ENCODE results near the gene ICAM3.

The ICAM3 gene

DNA sequence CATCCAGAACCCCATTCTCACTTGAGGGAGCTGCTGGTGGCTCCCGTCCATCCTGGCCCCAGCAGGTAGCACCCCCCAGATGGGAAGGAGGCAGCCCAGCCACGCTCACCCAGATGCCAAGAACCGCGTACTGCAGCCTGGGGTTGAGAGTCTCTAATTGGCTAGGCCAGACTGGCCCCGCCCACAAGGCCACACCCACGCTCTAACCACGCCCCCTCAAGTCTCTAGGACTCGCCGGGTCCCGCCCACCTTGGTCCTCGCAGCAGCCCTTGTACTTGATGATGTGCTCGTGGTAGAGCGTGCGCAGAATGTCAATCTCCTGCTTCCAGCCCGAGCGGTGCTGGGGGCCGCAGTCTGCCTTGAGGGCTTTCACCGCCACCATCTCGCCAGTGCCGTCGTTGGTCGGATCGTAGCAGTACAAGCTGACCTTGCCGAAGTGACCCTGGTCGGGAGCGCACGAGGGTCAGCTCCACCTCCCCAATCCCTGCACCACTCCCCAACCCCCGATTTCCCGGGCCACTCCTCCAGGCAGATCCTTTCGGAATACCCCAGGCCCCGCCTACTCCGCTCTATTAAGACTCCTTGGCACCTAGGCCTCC lies 14.5 kb upstream of the ICAM3 start:
- TF ChIP-seq TAF1 (IDR thresholded peaks at IDR 0.05; ENCODE audit: borderline replicate concordance, insufficient read depth, low read length): no peak
- TF ChIP-seq, protein P1, sequence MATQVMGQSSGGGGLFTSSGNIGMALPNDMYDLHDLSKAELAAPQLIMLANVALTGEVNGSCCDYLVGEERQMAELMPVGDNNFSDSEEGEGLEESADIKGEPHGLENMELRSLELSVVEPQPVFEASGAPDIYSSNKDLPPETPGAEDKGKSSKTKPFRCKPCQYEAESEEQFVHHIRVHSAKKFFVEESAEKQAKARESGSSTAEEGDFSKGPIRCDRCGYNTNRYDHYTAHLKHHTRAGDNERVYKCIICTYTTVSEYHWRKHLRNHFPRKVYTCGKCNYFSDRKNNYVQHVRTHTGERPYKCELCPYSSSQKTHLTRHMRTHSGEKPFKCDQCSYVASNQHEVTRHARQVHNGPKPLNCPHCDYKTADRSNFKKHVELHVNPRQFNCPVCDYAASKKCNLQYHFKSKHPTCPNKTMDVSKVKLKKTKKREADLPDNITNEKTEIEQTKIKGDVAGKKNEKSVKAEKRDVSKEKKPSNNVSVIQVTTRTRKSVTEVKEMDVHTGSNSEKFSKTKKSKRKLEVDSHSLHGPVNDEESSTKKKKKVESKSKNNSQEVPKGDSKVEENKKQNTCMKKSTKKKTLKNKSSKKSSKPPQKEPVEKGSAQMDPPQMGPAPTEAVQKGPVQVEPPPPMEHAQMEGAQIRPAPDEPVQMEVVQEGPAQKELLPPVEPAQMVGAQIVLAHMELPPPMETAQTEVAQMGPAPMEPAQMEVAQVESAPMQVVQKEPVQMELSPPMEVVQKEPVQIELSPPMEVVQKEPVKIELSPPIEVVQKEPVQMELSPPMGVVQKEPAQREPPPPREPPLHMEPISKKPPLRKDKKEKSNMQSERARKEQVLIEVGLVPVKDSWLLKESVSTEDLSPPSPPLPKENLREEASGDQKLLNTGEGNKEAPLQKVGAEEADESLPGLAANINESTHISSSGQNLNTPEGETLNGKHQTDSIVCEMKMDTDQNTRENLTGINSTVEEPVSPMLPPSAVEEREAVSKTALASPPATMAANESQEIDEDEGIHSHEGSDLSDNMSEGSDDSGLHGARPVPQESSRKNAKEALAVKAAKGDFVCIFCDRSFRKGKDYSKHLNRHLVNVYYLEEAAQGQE (IDR thresholded peaks at IDR 0.05; ENCODE audit: insufficient read depth in 1 of 2, low read depth in 2 of 2, low read length in 2 of 2): no peak
- no peak for TF ChIP-seq FOXP2 (optimal IDR thresholded peaks at IDR 0.05; ENCODE audit: borderline replicate concordance, extremely low read depth, extremely low read length, insufficient read depth)
- TF ChIP-seq SIN3A (IDR thresholded peaks at IDR 0.05; ENCODE audit: borderline replicate concordance, insufficient read depth, low read length): no peak
- TF ChIP-seq POLR2AphosphoS5 (IDR thresholded peaks at IDR 0.05; ENCODE audit: low read depth, low read length): no peak

DNA sequence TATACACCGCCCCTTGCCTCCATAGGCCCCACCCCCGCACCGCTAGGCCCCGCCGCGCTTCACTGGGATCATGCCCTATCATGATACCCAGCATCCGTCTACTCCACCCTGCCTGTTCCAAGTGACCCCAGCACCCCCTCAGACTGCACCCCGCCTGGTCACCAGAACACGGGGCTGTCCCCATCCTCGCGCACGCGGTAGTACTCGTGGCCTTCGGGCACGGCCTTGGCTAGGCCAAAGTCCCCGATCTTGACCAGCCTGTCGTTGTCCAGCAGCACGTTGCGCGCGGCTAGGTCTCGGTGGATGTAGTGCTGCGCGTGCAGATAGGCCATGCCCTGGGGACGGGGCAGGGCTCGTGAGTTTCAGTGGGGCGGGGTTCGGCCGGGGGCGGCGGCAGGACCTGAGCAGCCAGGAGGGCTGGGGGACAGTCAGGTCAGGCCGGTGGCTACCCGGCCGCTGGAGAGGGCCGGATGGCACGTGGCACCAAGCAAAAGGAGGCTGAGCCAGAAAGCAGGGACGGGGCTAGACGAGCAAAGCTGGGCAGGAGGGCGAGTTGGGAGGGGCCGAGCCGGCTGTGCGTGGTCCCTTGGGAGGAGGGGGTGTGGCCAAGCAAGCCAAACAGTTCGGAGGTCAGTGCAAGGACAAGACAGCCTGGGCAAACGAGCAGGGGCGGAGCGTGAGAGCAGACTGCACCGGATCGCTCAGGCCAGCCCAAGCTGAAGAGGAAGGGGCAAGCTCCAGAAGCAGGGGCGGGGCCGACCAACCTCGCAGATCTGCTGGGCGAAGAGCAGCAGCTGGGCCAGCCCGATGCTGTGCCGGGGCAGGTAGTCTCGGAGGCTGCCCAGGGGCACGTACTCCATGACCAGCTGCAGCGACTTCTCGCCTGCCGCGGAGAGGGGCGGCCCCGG lies 13.6 kb upstream of the ICAM3 start:
- TF ChIP-seq POLR2AphosphoS5 (IDR thresholded peaks at IDR 0.05; ENCODE audit: low read depth, low read length): no peak
- no peak for TF ChIP-seq SIN3A (IDR thresholded peaks at IDR 0.05; ENCODE audit: borderline replicate concordance, insufficient read depth, low read length)
- no peak for TF ChIP-seq FOXP2 (optimal IDR thresholded peaks at IDR 0.05; ENCODE audit: borderline replicate concordance, extremely low read depth, extremely low read length, insufficient read depth)
- TF ChIP-seq TAF1 (IDR thresholded peaks at IDR 0.05; ENCODE audit: borderline replicate concordance, insufficient read depth, low read length): no peak
- TF ChIP-seq, protein P1 (IDR thresholded peaks at IDR 0.05; ENCODE audit: insufficient read depth in 1 of 2, low read depth in 2 of 2, low read length in 2 of 2): no peak

DNA sequence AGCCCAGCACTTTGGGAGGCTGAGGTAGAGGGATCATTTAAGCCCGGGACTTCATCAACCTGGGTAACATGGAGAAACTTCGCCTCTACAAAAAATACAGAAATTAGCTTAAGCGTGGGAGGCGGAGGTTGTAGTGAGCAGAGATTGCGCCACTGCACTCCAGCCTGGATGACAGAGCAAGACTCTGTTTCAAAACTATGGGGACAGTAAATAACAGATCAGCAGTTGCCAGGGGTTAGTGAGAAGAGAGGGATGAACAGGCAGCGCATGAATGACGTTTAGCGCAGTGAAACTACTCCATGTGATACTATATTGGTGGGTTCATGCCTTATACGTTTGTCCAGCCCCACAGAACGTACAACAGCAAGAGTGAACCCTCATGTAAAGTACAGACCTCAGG lies 7.1 kb upstream of the ICAM3 start:
- TF ChIP-seq, protein P1 (IDR thresholded peaks at IDR 0.05; ENCODE audit: insufficient read depth in 1 of 2, low read depth in 2 of 2, low read length in 2 of 2): no peak
- peak; percentile 15 for TF ChIP-seq FOXP2 (optimal IDR thresholded peaks at IDR 0.05; ENCODE audit: borderline replicate concordance, extremely low read depth, extremely low read length, insufficient read depth)

DNA sequence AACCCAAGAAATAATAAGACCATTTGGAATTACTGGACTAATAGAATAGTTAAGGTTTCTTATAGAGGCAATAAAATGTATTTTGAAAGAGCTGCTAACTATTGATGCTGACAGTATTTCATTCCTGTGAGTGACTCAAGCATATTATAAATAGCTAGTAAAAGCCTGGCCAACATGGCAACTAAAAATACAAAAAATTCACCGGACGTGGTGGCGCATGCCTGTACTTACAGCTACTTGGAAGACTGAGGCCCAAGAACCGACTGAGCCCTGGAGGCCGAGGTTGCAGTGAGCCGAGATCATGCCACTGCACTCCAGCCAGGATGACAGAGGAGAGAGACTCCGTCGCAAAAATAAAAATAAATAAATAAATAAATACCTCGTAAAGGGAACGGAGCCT lies 5.4 kb upstream of the ICAM3 start:
- no peak for TF ChIP-seq SIN3A (IDR thresholded peaks at IDR 0.05; ENCODE audit: borderline replicate concordance, insufficient read depth, low read length)
- no peak for TF ChIP-seq FOXP2 (optimal IDR thresholded peaks at IDR 0.05; ENCODE audit: borderline replicate concordance, extremely low read depth, extremely low read length, insufficient read depth)
- no peak for TF ChIP-seq POLR2AphosphoS5 (IDR thresholded peaks at IDR 0.05; ENCODE audit: low read depth, low read length)
- TF ChIP-seq, protein P1 (IDR thresholded peaks at IDR 0.05; ENCODE audit: insufficient read depth in 1 of 2, low read depth in 2 of 2, low read length in 2 of 2): no peak
- no peak for TF ChIP-seq TAF1 (IDR thresholded peaks at IDR 0.05; ENCODE audit: borderline replicate concordance, insufficient read depth, low read length)

All from PFSK-1 (cell line).